Activated CD4-positive, alpha-beta memory T cell treated with anti-CD3 and anti-CD28 coated beads for 36 hours (primary cell): ENCODE results near the gene CLEC4F. TPM values are rescaled to one million over a fixed set of nuclear protein-coding genes. Genes with fewer than 3 reads are reported as not detected.

Source experiments
- CTCF ChIA-PET: fragments of 350-600 bp; sonication (Branson Sonifier 250); formaldehyde crosslinking; loops from one replicate; lab custom pipeline; 2021; ENCODE audit warnings: antibody characterized with exemption, inconsistent platforms; lab: Charles Lee
- POLR2A ChIA-PET: fragments of 350-600 bp; sonication (Branson Sonifier 250); formaldehyde crosslinking; loops from one replicate; lab custom pipeline; 2021; ENCODE audit warnings: antibody characterized with exemption; lab: Charles Lee
- DNase-seq: peaks from one replicate; pipeline ENCODE4 v3.0.0-alpha.2; 2020
- H3K27ac Mint-ChIP-seq: one replicate; pipeline ENCODE4 v1.8.0; 2021; ENCODE audit warnings: mixed read lengths
- H3K27me3 Mint-ChIP-seq: one replicate; pipeline ENCODE4 v1.8.0; 2021; ENCODE audit warnings: mixed read lengths
- H3K36me3 Mint-ChIP-seq: one replicate; pipeline ENCODE4 v1.8.0; 2021; ENCODE audit warnings: mixed read lengths
- H3K4me1 Mint-ChIP-seq: one replicate; pipeline ENCODE4 v1.8.0; 2021; ENCODE audit warnings: low read depth, mixed read lengths
- H3K4me3 Mint-ChIP-seq: one replicate; pipeline ENCODE4 v1.8.0; 2021; ENCODE audit warnings: mild to moderate bottlenecking, mixed read lengths
- H3K9me3 Mint-ChIP-seq: one replicate; pipeline ENCODE4 v1.8.0; 2021; ENCODE audit warnings: mixed read lengths
- intact Hi-C: fragments of 100-400 bp; cut with micrococcal nuclease; formaldehyde crosslinking; loops from one replicate; pipeline ENCODE4 v1.15.1; 2023
- total RNA-seq, 2 experiments: library from RNA; stranded (reverse); gene quantifications; one replicate each; pipeline ENCODE4 v1.2.3, GENCODE V29; 2021

The CLEC4F gene
- total RNA-seq, 2 experiments from 2014 or later: not detected

DNA sequence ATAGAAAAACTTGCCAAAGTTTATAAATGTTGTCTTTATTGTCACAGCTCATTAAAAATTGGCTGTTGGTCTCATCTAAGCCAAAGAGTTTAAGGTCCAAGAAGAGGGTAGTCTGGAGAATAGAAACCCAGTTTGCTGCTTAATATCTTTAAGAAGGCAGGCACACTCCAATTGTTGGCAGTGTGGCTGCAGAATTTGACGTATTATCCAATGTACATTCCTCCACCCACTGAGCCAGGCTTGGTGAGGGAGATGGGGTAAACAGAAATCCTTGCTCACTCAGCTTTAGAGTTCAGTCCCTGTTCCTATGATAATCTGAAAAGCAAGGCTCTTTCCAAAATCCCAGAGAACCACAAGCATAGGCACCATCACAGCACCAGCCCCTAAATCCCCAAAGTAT lies 41.7 kb downstream of the CLEC4F start:
- ChIA-PET POLR2A (no interaction called here), CTCF (interaction anchor here (1.0 to 1.2 kb wide), 2 partner anchors 10 to 170 kb away, joined by 3 to 4 read pairs; no protein-coding TSS in a partner anchor)
- no peaks in the 10 kb centered on the region for H3K9me3 Mint-ChIP-seq
- H3K4me3 Mint-ChIP-seq: no peak overlapping the region
- intact Hi-C loops: no loop called here
- peaks cover 23% of the 10 kb centered on the region for H3K27me3 Mint-ChIP-seq
- H3K36me3 Mint-ChIP-seq: no peaks in the 10 kb centered on the region
- H3K27ac Mint-ChIP-seq: no peak overlapping the region
- DNase-seq: no peak
- no peaks in the 10 kb centered on the region for H3K4me1 Mint-ChIP-seq

DNA sequence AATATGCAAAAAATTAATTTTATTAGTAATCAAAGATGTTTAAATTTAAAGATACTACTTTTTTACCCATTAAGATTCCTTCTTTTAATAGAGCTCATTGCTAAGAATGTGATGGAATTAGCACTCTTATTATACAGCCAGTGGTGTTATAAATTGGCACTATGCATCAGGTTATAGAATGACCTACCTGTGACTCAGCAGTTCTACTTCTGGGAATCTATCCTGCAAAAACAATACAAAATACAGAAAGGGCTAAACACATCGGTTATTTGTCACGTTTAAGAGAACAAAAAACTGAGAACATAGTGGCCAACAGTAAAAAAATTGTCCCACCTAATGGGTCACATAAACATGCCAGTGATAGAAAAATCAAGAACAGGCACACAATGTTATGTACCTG lies 42.9 kb downstream of the CLEC4F start:
- CTCF ChIA-PET: no interaction called here

DNA sequence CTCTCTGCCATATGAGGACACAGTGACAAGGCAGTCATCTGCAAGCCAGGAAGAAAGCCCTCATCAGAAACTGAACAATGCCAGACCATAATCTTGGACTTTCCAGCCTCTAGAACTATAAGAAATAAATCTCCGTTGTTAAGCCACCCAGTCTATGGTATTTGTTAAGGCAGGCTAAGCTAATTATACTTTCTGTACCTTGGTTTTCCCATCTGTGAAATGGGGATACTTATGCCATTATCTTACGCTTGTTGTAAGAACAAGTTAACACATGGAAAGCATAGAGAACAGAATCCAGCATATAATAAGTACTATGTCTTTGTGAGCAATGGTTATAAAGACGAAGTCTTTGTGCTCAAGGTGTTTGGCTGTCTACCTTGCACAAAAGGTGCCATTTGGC lies 44.1 kb downstream of the CLEC4F start:
- H3K9me3 Mint-ChIP-seq: no peaks in the 10 kb centered on the region
- POLR2A ChIA-PET: no interaction called here

More for the DNA sequence above, 42.9 kb downstream of the CLEC4F start:
- Mint-ChIP-seq H3K4me1 (no peaks in the 10 kb centered on the region), H3K27me3 (peaks cover 32% of the 10 kb centered on the region), H3K9me3 (no peaks in the 10 kb centered on the region), H3K4me3 (no peak overlapping the region), H3K36me3 (no peaks in the 10 kb centered on the region), H3K27ac (no peak overlapping the region)
- DNase-seq: no peak
- intact Hi-C loops: no loop called here
- POLR2A ChIA-PET: no interaction called here

GRCh38 chr2:70775141-70775540 lies 45.3 kb downstream of the CLEC4F start:
- DNase-seq: no peak
- H3K27me3 Mint-ChIP-seq: peaks cover 39% of the 10 kb centered on the region
- H3K4me3 Mint-ChIP-seq: no peak overlapping the region
- no peaks in the 10 kb centered on the region for H3K9me3 Mint-ChIP-seq
- H3K4me1 Mint-ChIP-seq: no peaks in the 10 kb centered on the region
- no peaks in the 10 kb centered on the region for H3K36me3 Mint-ChIP-seq
- ChIA-PET CTCF (interaction anchor here (1.4 to 1.8 kb wide), 2 partner anchors 14 to 86 kb away, joined by 3 to 7 read pairs; no protein-coding TSS in a partner anchor), POLR2A (no interaction called here)
- intact Hi-C loops: no loop called here
- H3K27ac Mint-ChIP-seq: no peak overlapping the region

More for the DNA sequence above, 44.1 kb downstream of the CLEC4F start:
- Mint-ChIP-seq H3K27me3 (peaks cover 34% of the 10 kb centered on the region), H3K4me1 (no peaks in the 10 kb centered on the region), H3K36me3 (no peaks in the 10 kb centered on the region), H3K4me3 (no peak overlapping the region), H3K27ac (no peak overlapping the region)
- CTCF ChIA-PET: interaction anchor here (0.9 kb wide), 1 partner anchor 13 kb away, joined by 3 read pairs; no protein-coding TSS in a partner anchor
- intact Hi-C loops: no loop called here
- no peak for DNase-seq

- intact Hi-C loops: no loop called here
- Mint-ChIP-seq H3K27ac (no peak overlapping the region), H3K27me3 (peaks cover 51% of the 10 kb centered on the region)
Observed at GRCh38 chr2:70772486-70773155, 47.8 kb downstream of the CLEC4F start.

GRCh38 chr2:70771446-70771845 lies 49.0 kb downstream of the CLEC4F start:
- H3K4me3 Mint-ChIP-seq: no peak overlapping the region
- ChIA-PET POLR2A (no interaction called here), CTCF (interaction anchor here (0.6 kb wide), 1 partner anchor 527 kb away, joined by 3 read pairs; no protein-coding TSS in a partner anchor)
- intact Hi-C loops: no loop called here
- peaks cover 11% of the 10 kb centered on the region for H3K4me1 Mint-ChIP-seq
- no peak overlapping the region for H3K27ac Mint-ChIP-seq
- H3K27me3 Mint-ChIP-seq: peaks cover 54% of the 10 kb centered on the region
- no peaks in the 10 kb centered on the region for H3K9me3 Mint-ChIP-seq
- no peak for DNase-seq
- H3K36me3 Mint-ChIP-seq: peaks cover 2% of the 10 kb centered on the region

More at GRCh38 chr2:70772486-70773155, 47.8 kb downstream of the CLEC4F start:
- ChIA-PET CTCF (no interaction called here), POLR2A (no interaction called here)
- H3K4me3 Mint-ChIP-seq: no peak overlapping the region
- DNase-seq: no peak
- H3K9me3 Mint-ChIP-seq: no peaks in the 10 kb centered on the region
- peaks cover 2% of the 10 kb centered on the region for H3K36me3 Mint-ChIP-seq
- H3K4me1 Mint-ChIP-seq: peaks cover 5% of the 10 kb centered on the region

GRCh38 chr2:70769450-70769849 lies 50.9 kb downstream of the CLEC4F start:
- H3K4me1 Mint-ChIP-seq: peaks cover 12% of the 10 kb centered on the region
- DNase-seq: no peak
- no peak overlapping the region for H3K27ac Mint-ChIP-seq
- H3K36me3 Mint-ChIP-seq: peaks cover 2% of the 10 kb centered on the region
- no peak overlapping the region for H3K4me3 Mint-ChIP-seq
- no peaks in the 10 kb centered on the region for H3K9me3 Mint-ChIP-seq
- CTCF ChIA-PET: interaction anchor here (1.2 to 2.2 kb wide), 6 partner anchors 16 to 466 kb away, joined by 4 to 8 read pairs (median 7); no protein-coding TSS in a partner anchor
- POLR2A ChIA-PET: no interaction called here
- intact Hi-C loops: no loop called here
- peaks cover 58% of the 10 kb centered on the region for H3K27me3 Mint-ChIP-seq

- intact Hi-C loops: no loop called here
- Mint-ChIP-seq H3K4me1 (peaks cover 12% of the 10 kb centered on the region), H3K9me3 (no peaks in the 10 kb centered on the region), H3K36me3 (peaks cover 2% of the 10 kb centered on the region), H3K27me3 (peaks cover 54% of the 10 kb centered on the region), H3K27ac (no peak overlapping the region), H3K4me3 (peak overlapping the region; percentile 55)
- DNase-seq: no peak
- CTCF ChIA-PET: interaction anchor here (1.2 to 2.2 kb wide), 6 partner anchors 17 to 465 kb away, joined by 4 to 8 read pairs (median 7); no protein-coding TSS in a partner anchor
- POLR2A ChIA-PET: interaction anchor here (0.6 kb wide), 1 partner anchor 12 kb away, joined by 3 read pairs; no protein-coding TSS in a partner anchor
Observed at GRCh38 chr2:70768590-70769085, 51.8 kb downstream of the CLEC4F start.

- peak; percentile 87 for DNase-seq
- CTCF ChIA-PET: interaction anchor here (0.7 to 2.2 kb wide), 8 partner anchors 13 to 464 kb away, joined by 3 to 8 read pairs (median 6); no protein-coding TSS in a partner anchor
- H3K36me3 Mint-ChIP-seq: peaks cover 2% of the 10 kb centered on the region
- intact Hi-C loops: no loop called here
- H3K9me3 Mint-ChIP-seq: no peaks in the 10 kb centered on the region
- peaks cover 48% of the 10 kb centered on the region for H3K27me3 Mint-ChIP-seq
- POLR2A ChIA-PET: interaction anchor here (0.6 kb wide), 1 partner anchor 13 kb away, joined by 3 read pairs; no protein-coding TSS in a partner anchor
- peak within 1 kb of the TSS; percentile 23 for H3K27ac Mint-ChIP-seq
- H3K4me3 Mint-ChIP-seq: peak within 1 kb of the TSS; percentile 79
- peaks cover 12% of the 10 kb centered on the region for H3K4me1 Mint-ChIP-seq
Observed at GRCh38 chr2:70767699-70768589, 52.5 kb downstream of the CLEC4F start, which contains the start of gene ADD2. Gene ADD2, minus strand, starts transcription at chr2:70768200. Its CDS starts 61,792 bp downstream, at chr2:70706408.

GRCh38 chr2:70767079-70767698 lies 53.2 kb downstream of the CLEC4F start:
- intact Hi-C loops: no loop called here

DNA sequence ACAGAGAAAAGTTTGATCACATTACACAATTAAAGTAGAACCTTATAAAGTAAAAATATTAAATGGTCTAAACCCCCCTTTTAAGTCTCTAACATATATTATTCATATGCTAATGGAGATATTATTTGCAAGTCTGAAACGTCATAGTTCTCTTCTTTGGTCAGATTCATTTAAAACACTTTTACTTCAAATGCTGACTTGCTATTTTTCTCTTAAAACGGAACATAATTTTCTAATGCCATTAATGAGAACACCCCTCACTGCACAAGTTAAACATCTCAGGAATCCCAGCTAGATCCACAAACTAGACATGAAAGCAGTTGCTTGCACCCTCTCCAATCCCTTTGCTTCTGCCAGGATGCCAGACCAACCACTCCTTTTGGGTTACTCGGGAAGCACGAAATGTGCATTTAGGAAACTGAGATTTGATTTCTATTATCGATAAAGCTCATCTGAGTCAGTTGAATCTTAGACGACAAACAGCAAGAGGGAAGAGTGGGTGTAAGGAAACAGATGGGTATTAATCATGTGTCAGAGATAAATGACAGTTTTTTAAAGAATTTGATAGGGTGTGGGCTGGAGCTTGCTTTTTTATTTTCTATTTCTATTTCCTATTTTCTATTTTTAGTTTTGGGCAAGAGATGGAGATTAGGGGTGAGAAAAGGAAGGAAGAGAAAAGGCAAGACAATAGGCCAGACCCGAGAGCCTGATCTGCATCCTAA lies 53.9 kb downstream of the CLEC4F start:
- Mint-ChIP-seq H3K36me3 (peaks cover 2% of the 10 kb centered on the region), H3K4me1 (peaks cover 12% of the 10 kb centered on the region), H3K27ac (no peak overlapping the region), H3K9me3 (no peaks in the 10 kb centered on the region), H3K27me3 (peaks cover 46% of the 10 kb centered on the region), H3K4me3 (peak overlapping the region; percentile 67)
- POLR2A ChIA-PET: no interaction called here
- intact Hi-C loops: no loop called here
- CTCF ChIA-PET: no interaction called here
- DNase-seq: no peak

More at GRCh38 chr2:70767079-70767698, 53.2 kb downstream of the CLEC4F start:
- ChIA-PET CTCF (interaction anchor here (0.7 to 2.2 kb wide), 6 partner anchors 14 to 463 kb away, joined by 3 to 8 read pairs (median 6); no protein-coding TSS in a partner anchor), POLR2A (no interaction called here)
- peaks cover 12% of the 10 kb centered on the region for H3K4me1 Mint-ChIP-seq
- peak; percentile 20 for DNase-seq
- H3K4me3 Mint-ChIP-seq: peak overlapping the region; percentile 67
- H3K27ac Mint-ChIP-seq: no peak overlapping the region
- peaks cover 2% of the 10 kb centered on the region for H3K36me3 Mint-ChIP-seq
- H3K9me3 Mint-ChIP-seq: no peaks in the 10 kb centered on the region
- peaks cover 46% of the 10 kb centered on the region for H3K27me3 Mint-ChIP-seq
